HepG2 (cell line): ENCODE data around the gene BMERB1. TPM values are rescaled to one million over a fixed set of nuclear protein-coding genes. Genes with fewer than 3 reads are reported as not detected.

Experiments
- ATAC-seq: fragments of 200-7000 bp; cut with Tn5 transposase; 3 replicates; pipeline ENCODE4 v1.9.1; 2020; ENCODE audit warnings: mild to moderate bottlenecking, moderate library complexity
- BruUV-seq: library from RNA; stranded (reverse); fragments of 400-500 nt; replicated peaks from 2 replicates; lab custom pipeline; 2021; lab: Mats Ljungman, UMichigan
- CTCF ChIA-PET: fragments of 300-600 bp; formaldehyde crosslinking; extraction: SDS; loops from one replicate; lab custom pipeline; 2021; ENCODE audit warnings: low total read pairs, inconsistent platforms, low intra/inter-chr PET ratio; lab: Yijun Ruan, JAX
- POLR2A ChIA-PET: fragments of 350-600 bp; sonication (Branson Sonifier 250); formaldehyde crosslinking; loops from one replicate; lab custom pipeline; 2020; ENCODE audit warnings: antibody characterized with exemption, inconsistent platforms; lab: Yijun Ruan, JAX
- DNase-seq: peaks from one replicate; pipeline ENCODE4 v3.0.0-alpha.2; 2015; ENCODE audit warnings: low spot score
- FAIRE-seq: peaks from 3 replicates; lab custom pipeline; 2011; peaks lifted over from hg19 to GRCh38; lab: Jason Lieb, UNC
- H2AFZ ChIP-seq: one replicate; pipeline ENCODE4 v1.6.1; 2011; ENCODE audit warnings: low read length, inconsistent platforms
- H3K27ac ChIP-seq: fragments of 300-600 bp; 3 replicates; pipeline ENCODE4 v1.8.0; 2011; ENCODE audit warnings: mixed run types, mild to moderate bottlenecking, mixed read lengths, low read length, inconsistent platforms; ENCODE audit not compliant: insufficient read depth; ENCODE audit errors: extremely low read length
- H3K27me3 ChIP-seq, 2 experiments: fragments of 200-600 bp in 1 of 2; 2 replicates in 1 of 2; 3 replicates in 1 of 2; pipeline versions ENCODE4 v1.6.0 to v1.8.0; 2011; ENCODE audit warnings: low read length in 2 of 2, mild to moderate bottlenecking in 2 of 2, moderate library complexity in 2 of 2, inconsistent platforms in 1 of 2; ENCODE audit not compliant: insufficient read depth in 2 of 2, control insufficient read depth in 1 of 2
- H3K36me3 ChIP-seq, 2 experiments: fragments of 200-600 bp in 1 of 2; replicated peaks in 1 of 2; 2 replicates in 1 of 2; 3 replicates in 1 of 2; pipeline versions ENCODE4 v1.5.1 to v1.8.0; 2011; ENCODE audit warnings: low read length in 2 of 2, inconsistent platforms in 1 of 2; ENCODE audit not compliant: insufficient read depth in 2 of 2, control insufficient read depth in 1 of 2
- H3K4me1 ChIP-seq: 2 replicates; pipeline ENCODE4 v1.5.1; 2012; ENCODE audit warnings: low read length, inconsistent platforms; ENCODE audit not compliant: insufficient read depth
- H3K4me2 ChIP-seq: 2 replicates; pipeline ENCODE4 v1.6.0; 2011; ENCODE audit warnings: low read depth, low read length, inconsistent platforms
- H3K4me3 ChIP-seq, 3 experiments: fragments of 200-600 bp in 1 of 3; sonication (generic), shearing (Covaris generic) in 1 of 3; replicated peaks in 1 of 3; 2 replicates each; pipeline ENCODE4 v1.5.1; 2011 to 2016; ENCODE audit warnings: low read length in 3 of 3, inconsistent platforms in 2 of 3, low read depth in 2 of 3, mild to moderate bottlenecking in 2 of 3, control low read depth in 1 of 3, mixed read lengths in 1 of 3; ENCODE audit not compliant: insufficient read depth in 1 of 3
- H3K79me2 ChIP-seq: one replicate; pipeline ENCODE4 v1.6.1; 2011; ENCODE audit warnings: low read length, inconsistent platforms; ENCODE audit not compliant: insufficient read depth
- H3K9ac ChIP-seq: 2 replicates; pipeline ENCODE4 v1.6.0; 2011; ENCODE audit warnings: mild to moderate bottlenecking, low read depth, low read length, inconsistent platforms; ENCODE audit not compliant: insufficient read depth
- H3K9me3 ChIP-seq: 2 replicates; pipeline ENCODE4 v1.5.1; 2012; ENCODE audit warnings: mild to moderate bottlenecking, low read length
- H4K20me1 ChIP-seq: 2 replicates; pipeline ENCODE4 v1.6.0; 2011; ENCODE audit warnings: inconsistent platforms, mild to moderate bottlenecking, low read length, moderate library complexity; ENCODE audit not compliant: insufficient read depth
- BHLHE40 ChIP-seq: IDR thresholded peaks from 2 replicates; pipeline ENCODE4 v1.6.1; 2011; ENCODE audit warnings: low read length, improper control_type of control experiment
- HNRNPLL ChIP-seq: fragments of 200-400 bp; formaldehyde crosslinking; IDR thresholded peaks from 2 replicates; pipeline ENCODE4 v1.6.1; 2017; ENCODE audit warnings: mild to moderate bottlenecking, low read depth, low read length; ENCODE audit not compliant: poor library complexity, severe bottlenecking
- TP53 ChIP-seq: sonication (generic); formaldehyde crosslinking; conservative IDR thresholded peaks from 2 replicates; pipeline ENCODE4 v1.4.0; 2020; ENCODE audit warnings: missing genetic modification reagents
- ZFP41 ChIP-seq: sonication (generic); formaldehyde crosslinking; IDR thresholded peaks from 2 replicates; pipeline ENCODE4 v1.4.0; 2020; ENCODE audit warnings: mild to moderate bottlenecking, missing genetic modification reagents, borderline replicate concordance
- ZNF24 ChIP-seq: fragments of 450-650 bp; IDR thresholded peaks from 2 replicates; pipeline ENCODE4 v1.6.1; 2017; ENCODE audit warnings: antibody characterized with exemption, mild to moderate bottlenecking
- ZNF816 ChIP-seq: sonication (generic); formaldehyde crosslinking; IDR thresholded peaks from 2 replicates; pipeline ENCODE4 v1.8.0; 2022; ENCODE audit warnings: missing genetic modification reagents, mild to moderate bottlenecking, borderline replicate concordance
- WGBS: methylation state at CpG from one replicate; pipeline ENCODE4 v1.1.6; 2017; ENCODE audit warnings: low lambda C conversion rate; 5-methylcytosine and 5-hydroxymethylcytosine counted together
- in situ Hi-C: cut with HindIII; loops from 2 replicates; pipeline ENCODE4 v1.10.0; 2017; ENCODE audit warnings: low pct_unique_long_range_greater_than_20kb; ENCODE audit not compliant: extremely low pct_ligation_motif_present
- intact Hi-C: fragments of 100-400 bp; cut with micrococcal nuclease; formaldehyde crosslinking; loops from one replicate; pipeline ENCODE4 v1.10.0; 2022; ENCODE audit not compliant: unreplicated experiment
- polyA plus RNA-seq, 8 experiments: library from polyadenylated mRNA; depleted of rRNA in 3 of 8; stranded (reverse) in 7 of 8; unstranded in 1 of 8; fragments of >200 nt; fragmentation: Illumina TruSeq in 4 of 8; extraction: Trizol in 4 of 8; gene quantifications; 2 replicates each; pipeline versions ENCODE4 v1.2.1 to v1.2.3, GENCODE V29; 2011 to 2016; ENCODE audit warnings: low read depth in 4 of 8, missing spikeins in 1 of 8, mixed read lengths in 1 of 8; ENCODE audit not compliant: insufficient read depth in 1 of 8
- total RNA-seq, 5 experiments: library from RNA; depleted of rRNA; stranded (reverse); fragments of >200 nt; fragmentation: Illumina TruSeq; extraction: Trizol; gene quantifications; 2 replicates each; pipeline ENCODE4 v1.2.3, GENCODE V29; 2016; ENCODE audit warnings: low read depth in 1 of 5
- TF ChIP-seq, protein P1 (sequence below): sonication (generic); formaldehyde crosslinking; IDR thresholded peaks from 2 replicates; pipeline ENCODE4 v1.8.0; 2022; ENCODE audit warnings: mild to moderate bottlenecking, missing genetic modification reagents, borderline replicate concordance
- TF ChIP-seq, protein P2 (sequence below): sonication (generic); formaldehyde crosslinking; IDR thresholded peaks from 2 replicates; pipeline ENCODE4 v1.4.0; 2020; ENCODE audit warnings: mild to moderate bottlenecking, low read depth, missing genetic modification reagents
- TF ChIP-seq, protein P3 (sequence below): sonication (generic); formaldehyde crosslinking; IDR thresholded peaks from 2 replicates; pipeline ENCODE4 v1.4.0; 2020; ENCODE audit warnings: missing genetic modification reagents
- TF ChIP-seq, protein P4 (sequence below): sonication (generic); formaldehyde crosslinking; IDR thresholded peaks from 2 replicates; pipeline ENCODE4 v1.5.1; 2020; ENCODE audit warnings: missing genetic modification reagents, mild to moderate bottlenecking, borderline replicate concordance
- TF ChIP-seq, protein P5 (sequence below): sonication (generic); formaldehyde crosslinking; IDR thresholded peaks from 2 replicates; pipeline ENCODE4 v1.9.0; 2021; ENCODE audit warnings: missing genetic modification reagents, borderline replicate concordance
- TF ChIP-seq, protein P6 (sequence below): sonication (generic); formaldehyde crosslinking; IDR thresholded peaks from 2 replicates; pipeline ENCODE4 v1.4.0; 2020; ENCODE audit warnings: missing genetic modification reagents, borderline replicate concordance
- TF ChIP-seq, protein P7 (sequence below): sonication (generic); formaldehyde crosslinking; IDR thresholded peaks from 2 replicates; pipeline ENCODE4 v1.4.0; 2020; ENCODE audit warnings: low read depth, mild to moderate bottlenecking, missing genetic modification reagents

BMERB1 gene
- total and polyA plus RNA-seq, 2 of the 13 experiments (the other 11 are each of a cell fraction or from before 2014, with no cell fraction given) = 1.4 TPM

DNA sequence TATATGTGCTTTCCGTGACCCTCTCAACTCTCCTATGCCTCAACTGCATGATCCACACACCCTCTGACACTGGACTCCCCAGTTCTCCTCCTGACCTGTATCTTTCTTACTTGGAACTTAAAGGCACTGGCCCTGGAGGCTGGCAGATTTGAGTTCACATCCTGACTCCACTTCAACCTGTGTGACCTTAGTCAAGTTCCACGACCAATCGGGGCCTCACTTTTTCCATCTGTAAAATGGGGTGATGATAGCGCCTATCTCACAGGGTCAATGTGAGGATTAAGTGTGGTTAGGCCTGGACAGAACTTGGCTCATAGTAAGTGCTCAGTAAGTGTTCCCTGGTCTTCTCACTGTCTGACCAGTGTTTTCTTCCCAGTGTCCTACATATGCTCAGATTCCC, 183.5 kb downstream of the BMERB1 start (continued):
- TF ChIP-seq, protein P1, sequence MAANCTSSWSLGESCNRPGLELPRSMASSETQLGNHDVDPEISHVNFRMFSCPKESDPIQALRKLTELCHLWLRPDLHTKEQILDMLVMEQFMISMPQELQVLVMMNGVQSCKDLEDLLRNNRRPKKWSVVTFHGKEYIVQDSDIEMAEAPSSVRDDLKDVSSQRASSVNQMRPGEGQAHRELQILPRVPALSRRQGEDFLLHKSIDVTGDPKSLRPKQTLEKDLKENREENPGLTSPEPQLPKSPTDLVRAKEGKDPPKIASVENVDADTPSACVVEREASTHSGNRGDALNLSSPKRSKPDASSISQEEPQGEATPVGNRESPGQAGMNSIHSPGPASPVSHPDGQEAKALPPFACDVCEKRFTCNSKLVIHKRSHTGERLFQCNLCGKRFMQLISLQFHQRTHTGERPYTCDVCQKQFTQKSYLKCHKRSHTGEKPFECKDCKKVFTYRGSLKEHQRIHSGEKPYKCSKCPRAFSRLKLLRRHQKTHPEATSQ (CRISPR knock-in tag) = no peak
- TF ChIP-seq, protein P2, sequence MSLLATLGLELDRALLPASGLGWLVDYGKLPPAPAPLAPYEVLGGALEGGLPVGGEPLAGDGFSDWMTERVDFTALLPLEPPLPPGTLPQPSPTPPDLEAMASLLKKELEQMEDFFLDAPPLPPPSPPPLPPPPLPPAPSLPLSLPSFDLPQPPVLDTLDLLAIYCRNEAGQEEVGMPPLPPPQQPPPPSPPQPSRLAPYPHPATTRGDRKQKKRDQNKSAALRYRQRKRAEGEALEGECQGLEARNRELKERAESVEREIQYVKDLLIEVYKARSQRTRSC (CRISPR knock-in tag) = no peak
- TF ChIP-seq TP53 (CRISPR knock-in tag) (no peak), ZNF816 (CRISPR knock-in tag) (no peak)
- TF ChIP-seq, protein P3, sequence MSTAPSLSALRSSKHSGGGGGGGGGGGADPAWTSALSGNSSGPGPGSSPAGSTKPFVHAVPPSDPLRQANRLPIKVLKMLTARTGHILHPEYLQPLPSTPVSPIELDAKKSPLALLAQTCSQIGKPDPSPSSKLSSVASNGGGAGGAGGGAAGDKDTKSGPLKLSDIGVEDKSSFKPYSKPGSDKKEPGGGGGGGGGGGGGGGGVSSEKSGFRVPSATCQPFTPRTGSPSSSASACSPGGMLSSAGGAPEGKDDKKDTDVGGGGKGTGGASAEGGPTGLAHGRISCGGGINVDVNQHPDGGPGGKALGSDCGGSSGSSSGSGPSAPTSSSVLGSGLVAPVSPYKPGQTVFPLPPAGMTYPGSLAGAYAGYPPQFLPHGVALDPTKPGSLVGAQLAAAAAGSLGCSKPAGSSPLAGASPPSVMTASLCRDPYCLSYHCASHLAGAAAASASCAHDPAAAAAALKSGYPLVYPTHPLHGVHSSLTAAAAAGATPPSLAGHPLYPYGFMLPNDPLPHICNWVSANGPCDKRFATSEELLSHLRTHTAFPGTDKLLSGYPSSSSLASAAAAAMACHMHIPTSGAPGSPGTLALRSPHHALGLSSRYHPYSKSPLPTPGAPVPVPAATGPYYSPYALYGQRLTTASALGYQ (CRISPR knock-in tag) = no peak

DNA sequence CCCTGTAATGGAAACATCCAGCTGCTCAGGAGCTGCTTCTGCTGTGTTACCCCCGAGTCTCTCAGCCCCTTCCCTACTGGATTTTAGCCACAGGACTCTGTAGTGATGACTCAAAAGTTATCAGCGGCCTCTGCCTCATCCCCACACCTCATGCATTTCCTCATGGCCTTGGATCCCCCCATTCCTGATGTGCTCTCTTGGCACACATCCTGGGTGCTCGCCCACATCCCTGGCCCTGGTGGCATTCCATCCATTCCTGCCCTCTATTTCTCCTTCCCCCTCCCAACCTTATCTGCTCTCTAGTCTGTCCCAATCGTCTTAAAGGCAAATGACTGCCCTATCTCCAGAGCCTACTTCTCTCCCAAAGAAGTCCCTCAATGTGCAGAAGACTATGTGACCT, 184.0 kb downstream of the BMERB1 start:
- DNase-seq = no peak
- in situ Hi-C loops (no loop called here), intact Hi-C loops (no loop called here)
- H3K27me3 ChIP-seq = no peaks in the 10 kb centered on the region
- H3K36me3 ChIP-seq = peaks cover 44 to 76% of the 10 kb centered on the region in 2 experiments
- no peaks in the 10 kb centered on the region for H4K20me1 ChIP-seq
- POLR2A ChIA-PET = interaction anchor here (1.1 to 1.7 kb wide), 2 partner anchors 28 to 42 kb away, joined by 3 to 5 read pairs; no protein-coding TSS in a partner anchor
- no peak overlapping the region for H3K27ac ChIP-seq
- no peak overlapping the region for H3K4me3 ChIP-seq
- 94% methylated on average over 4 of the region's 4 CpGs for WGBS
- no peak for ATAC-seq
- no peak for FAIRE-seq
- no peak overlapping the region for H2AFZ ChIP-seq
- no peak overlapping the region for H3K4me2 ChIP-seq
- CTCF ChIA-PET = no interaction called here
- H3K9ac ChIP-seq = no peak overlapping the region
- no peaks in the 10 kb centered on the region for H3K9me3 ChIP-seq
- no peaks in the 10 kb centered on the region for H3K79me2 ChIP-seq
- no TSS peak for BruUV-seq
- H3K4me1 ChIP-seq = peaks cover 27% of the 10 kb centered on the region
- TF ChIP-seq BHLHE40 = no peak
- TF ChIP-seq, protein P4, sequence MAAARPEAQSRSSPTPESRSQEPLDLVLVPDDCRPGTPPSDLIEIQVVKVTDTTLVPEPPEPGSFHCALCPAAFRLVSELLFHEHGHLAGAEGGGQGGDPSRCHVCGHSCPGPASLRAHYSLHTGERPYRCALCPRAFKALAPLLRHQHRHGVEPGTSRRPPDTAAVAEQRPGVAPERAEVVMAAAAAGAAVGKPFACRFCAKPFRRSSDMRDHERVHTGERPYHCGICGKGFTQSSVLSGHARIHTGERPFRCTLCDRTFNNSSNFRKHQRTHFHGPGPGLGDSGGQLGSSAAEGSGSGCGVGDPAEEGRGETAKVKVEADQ (CRISPR knock-in tag) = no peak
- TF ChIP-seq ZFP41 (CRISPR knock-in tag) = no peak
- TF ChIP-seq, protein P5, sequence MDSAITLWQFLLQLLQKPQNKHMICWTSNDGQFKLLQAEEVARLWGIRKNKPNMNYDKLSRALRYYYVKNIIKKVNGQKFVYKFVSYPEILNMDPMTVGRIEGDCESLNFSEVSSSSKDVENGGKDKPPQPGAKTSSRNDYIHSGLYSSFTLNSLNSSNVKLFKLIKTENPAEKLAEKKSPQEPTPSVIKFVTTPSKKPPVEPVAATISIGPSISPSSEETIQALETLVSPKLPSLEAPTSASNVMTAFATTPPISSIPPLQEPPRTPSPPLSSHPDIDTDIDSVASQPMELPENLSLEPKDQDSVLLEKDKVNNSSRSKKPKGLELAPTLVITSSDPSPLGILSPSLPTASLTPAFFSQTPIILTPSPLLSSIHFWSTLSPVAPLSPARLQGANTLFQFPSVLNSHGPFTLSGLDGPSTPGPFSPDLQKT (CRISPR knock-in tag) = no peak
- TF ChIP-seq ZNF24 = no peak
- TF ChIP-seq, protein P6, sequence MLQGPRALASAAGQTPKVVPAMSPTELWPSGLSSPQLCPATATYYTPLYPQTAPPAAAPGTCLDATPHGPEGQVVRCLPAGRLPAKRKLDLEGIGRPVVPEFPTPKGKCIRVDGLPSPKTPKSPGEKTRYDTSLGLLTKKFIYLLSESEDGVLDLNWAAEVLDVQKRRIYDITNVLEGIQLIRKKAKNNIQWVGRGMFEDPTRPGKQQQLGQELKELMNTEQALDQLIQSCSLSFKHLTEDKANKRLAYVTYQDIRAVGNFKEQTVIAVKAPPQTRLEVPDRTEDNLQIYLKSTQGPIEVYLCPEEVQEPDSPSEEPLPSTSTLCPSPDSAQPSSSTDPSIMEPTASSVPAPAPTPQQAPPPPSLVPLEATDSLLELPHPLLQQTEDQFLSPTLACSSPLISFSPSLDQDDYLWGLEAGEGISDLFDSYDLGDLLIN (CRISPR knock-in tag) = no peak
- TF ChIP-seq HNRNPLL = no peak
- TF ChIP-seq, protein P7, sequence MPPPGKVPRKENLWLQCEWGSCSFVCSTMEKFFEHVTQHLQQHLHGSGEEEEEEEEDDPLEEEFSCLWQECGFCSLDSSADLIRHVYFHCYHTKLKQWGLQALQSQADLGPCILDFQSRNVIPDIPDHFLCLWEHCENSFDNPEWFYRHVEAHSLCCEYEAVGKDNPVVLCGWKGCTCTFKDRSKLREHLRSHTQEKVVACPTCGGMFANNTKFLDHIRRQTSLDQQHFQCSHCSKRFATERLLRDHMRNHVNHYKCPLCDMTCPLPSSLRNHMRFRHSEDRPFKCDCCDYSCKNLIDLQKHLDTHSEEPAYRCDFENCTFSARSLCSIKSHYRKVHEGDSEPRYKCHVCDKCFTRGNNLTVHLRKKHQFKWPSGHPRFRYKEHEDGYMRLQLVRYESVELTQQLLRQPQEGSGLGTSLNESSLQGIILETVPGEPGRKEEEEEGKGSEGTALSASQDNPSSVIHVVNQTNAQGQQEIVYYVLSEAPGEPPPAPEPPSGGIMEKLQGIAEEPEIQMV (CRISPR knock-in tag) = no peak
